Naive thymus-derived CD8-positive, alpha-beta T cell (primary cell): Measurements from ENCODE around the gene AP3B1. TPM values are rescaled to one million over a fixed set of nuclear protein-coding genes. Genes with fewer than 3 reads are reported as not detected.

Experiments used
- ATAC-seq, 2 donors: fragments of 150-1000 bp; cut with Tn5 transposase in 1 of 2; sonication (Bioruptor Pico), chemical (Tn5 transposase) in 1 of 2; 1 replicate in 1 of 2; 2 replicates in 1 of 2; pipeline ENCODE4 v1.10.0; 2021; ENCODE audit warnings: mild to moderate bottlenecking in 2 of 2, moderate library complexity in 2 of 2
- POLR2A ChIA-PET: fragments of 350-600 bp; sonication (Branson Sonifier 250); formaldehyde crosslinking; loops from one replicate; lab custom pipeline; 2021; ENCODE audit warnings: antibody characterized with exemption; lab: Charles Lee
- DNase-seq, 10 donors: peaks; one replicate each; pipeline versions ENCODE4 v3.0.0 to v3.0.0-alpha.2; 2020 to 2022
- H3K27ac Mint-ChIP-seq, 10 donors: one replicate each; pipeline ENCODE4 v1.8.0; 2020 to 2022; ENCODE audit warnings: mild to moderate bottlenecking in 10 of 10, mixed read lengths in 10 of 10, moderate library complexity in 4 of 10, inconsistent platforms in 1 of 10
- H3K27me3 Mint-ChIP-seq, 5 donors: one replicate each; pipeline ENCODE4 v1.8.0; 2021 to 2022; ENCODE audit warnings: mixed read lengths in 5 of 5
- H3K36me3 Mint-ChIP-seq, 3 donors: one replicate each; pipeline ENCODE4 v1.8.0; 2020 to 2022; ENCODE audit warnings: mixed read lengths in 3 of 3, mild to moderate bottlenecking in 2 of 3, inconsistent platforms in 1 of 3
- H3K4me1 Mint-ChIP-seq, 4 donors: one replicate each; pipeline ENCODE4 v1.8.0; 2021 to 2022; ENCODE audit warnings: mixed read lengths in 4 of 4
- H3K4me3 Mint-ChIP-seq, 10 donors: one replicate each; pipeline ENCODE4 v1.8.0; 2020 to 2022; ENCODE audit warnings: mild to moderate bottlenecking in 10 of 10, mixed read lengths in 10 of 10, moderate library complexity in 6 of 10, inconsistent platforms in 1 of 10
- H3K9me3 Mint-ChIP-seq, 9 donors: one replicate each; pipeline ENCODE4 v1.8.0; 2020 to 2022; ENCODE audit warnings: mixed read lengths in 9 of 9, mild to moderate bottlenecking in 3 of 9, inconsistent platforms in 1 of 9, moderate library complexity in 1 of 9
- polyA plus RNA-seq, 3 donors: library from polyadenylated mRNA; unstranded; fragments of 300-500 nt; fragmentation: Illumina TruSeq; gene quantifications; one replicate each; pipeline ENCODE4 v1.2.3, GENCODE V29; 2021
- total RNA-seq, 8 experiments: library from RNA in 2 of 8; stranded (reverse) in 2 of 8; gene quantifications; one replicate each; pipeline ENCODE4 v1.2.3 and lab custom pipeline; 2021 to 2026

The AP3B1 gene
- total RNA-seq: 10 to 100 TPM; 33.1 to 36.4 TPM
- polyA plus RNA-seq: 10 to 100 TPM; 19.8 to 26.2 (median 23.3) TPM
- 82.1 to 98.4 (median 88.7) reads per million in 6 experiments for total RNA-seq (lab: John Stamatoyannopoulos, UW)

- Mint-ChIP-seq H3K4me3 (peak within 1 kb of the TSS; percentile 96 to 100 (median 99)), H3K36me3 (no peaks in the 10 kb centered on the region), H3K4me1 (peaks cover 18 to 52% (median 41%) of the 10 kb centered on the region in 4 donors), H3K27ac (peak within 1 kb of the TSS; percentile 89 to 100 (median 98)), H3K27me3 (no peaks in the 10 kb centered on the region), H3K9me3 (no peaks in the 10 kb centered on the region)
- ATAC-seq (peak; percentile 86 to 89), DNase-seq (peak; percentile 94 to 99 (median 97))
- POLR2A ChIA-PET: interaction anchor here (0.7 to 5.8 kb wide), 7 partner anchors 10 to 802 kb away, joined by 3 to 144 read pairs (median 4); partner anchors contain the start of genes SCAMP1 and WDR41
These were observed at the start of gene AP3B1 for GRCh38 chr5:78294248-78295034. Gene AP3B1 (minus strand): TSS chr5:78294698. CDS start chr5:78294579, 119 bp downstream.

- POLR2A ChIA-PET: no interaction called here
- peaks cover 3 to 15% (median 11%) of the 10 kb centered on the region in 5 donors for H3K27me3 Mint-ChIP-seq
- H3K36me3 Mint-ChIP-seq: peaks cover 0 to 14% (median 7%) of the 10 kb centered on the region in 3 donors
- H3K9me3 Mint-ChIP-seq: peaks cover 0 to 20% (median 13%) of the 10 kb centered on the region in 9 donors
- no peak overlapping the region for H3K27ac Mint-ChIP-seq
- DNase-seq (no peak), ATAC-seq (no peak)
- no peaks in the 10 kb centered on the region for H3K4me1 Mint-ChIP-seq
- H3K4me3 Mint-ChIP-seq: no peak overlapping the region
These were observed 46.9 kb upstream of the AP3B1 start for GRCh38 chr5:78341440-78341839.

- H3K27ac Mint-ChIP-seq: no peak overlapping the region
- no peak overlapping the region for H3K4me3 Mint-ChIP-seq
- peaks cover 0 to 15% (median 7%) of the 10 kb centered on the region in 3 donors for H3K36me3 Mint-ChIP-seq
- peaks cover 3 to 14% (median 8%) of the 10 kb centered on the region in 5 donors for H3K27me3 Mint-ChIP-seq
- ATAC-seq: no peak
- POLR2A ChIA-PET: no interaction called here
- peaks cover 0 to 23% (median 13%) of the 10 kb centered on the region in 9 donors for H3K9me3 Mint-ChIP-seq
- DNase-seq: no peak
- H3K4me1 Mint-ChIP-seq: no peaks in the 10 kb centered on the region
These were observed 45.3 kb upstream of the AP3B1 start for GRCh38 chr5:78339617-78340436.

- Mint-ChIP-seq H3K27ac (peak overlapping the region in 1 of 10 donors; percentile 8), H3K36me3 (peaks cover 0 to 15% (median 7%) of the 10 kb centered on the region in 3 donors), H3K27me3 (peaks cover 0 to 12% (median 5%) of the 10 kb centered on the region in 5 donors), H3K4me1 (no peaks in the 10 kb centered on the region), H3K9me3 (peaks cover 0 to 23% (median 13%) of the 10 kb centered on the region in 9 donors), H3K4me3 (no peak overlapping the region)
- no peak for DNase-seq
- ATAC-seq: no peak
- POLR2A ChIA-PET: no interaction called here
These were observed 42.2 kb upstream of the AP3B1 start for GRCh38 chr5:78336698-78337097.

- no peak for ATAC-seq
- peaks cover 0 to 23% (median 13%) of the 10 kb centered on the region in 9 donors for H3K9me3 Mint-ChIP-seq
- H3K36me3 Mint-ChIP-seq: peaks cover 0 to 15% (median 7%) of the 10 kb centered on the region in 3 donors
- no peak overlapping the region for H3K4me3 Mint-ChIP-seq
- H3K4me1 Mint-ChIP-seq: no peaks in the 10 kb centered on the region
- POLR2A ChIA-PET: no interaction called here
- H3K27ac Mint-ChIP-seq: no peak overlapping the region
- peaks cover 0 to 12% (median 7%) of the 10 kb centered on the region in 5 donors for H3K27me3 Mint-ChIP-seq
- DNase-seq: no peak
These were observed 41.5 kb upstream of the AP3B1 start for GRCh38 chr5:78335976-78336375.

GRCh38 chr5:78334811-78335210, 40.3 kb upstream of the AP3B1 start:
- Mint-ChIP-seq H3K4me1 (no peaks in the 10 kb centered on the region), H3K27ac (no peak overlapping the region), H3K36me3 (peaks cover 0 to 15% (median 7%) of the 10 kb centered on the region in 3 donors), H3K27me3 (peaks cover 0 to 12% (median 7%) of the 10 kb centered on the region in 5 donors), H3K9me3 (peaks cover 0 to 23% (median 13%) of the 10 kb centered on the region in 9 donors), H3K4me3 (no peak overlapping the region)
- DNase-seq (no peak), ATAC-seq (no peak)
- POLR2A ChIA-PET: no interaction called here

GRCh38 chr5:78331523-78332080, 37.1 kb upstream of the AP3B1 start:
- Mint-ChIP-seq H3K4me3 (no peak overlapping the region), H3K4me1 (no peaks in the 10 kb centered on the region), H3K36me3 (peaks cover 0 to 2% (median 0%) of the 10 kb centered on the region in 3 donors), H3K27me3 (peaks cover 0 to 10% (median 7%) of the 10 kb centered on the region in 5 donors), H3K27ac (no peak overlapping the region), H3K9me3 (peaks cover 0 to 5% (median 2%) of the 10 kb centered on the region in 9 donors)
- ATAC-seq (no peak), DNase-seq (no peak)
- POLR2A ChIA-PET: interaction anchor here (0.9 kb wide), 1 partner anchor 37 kb away, joined by 3 read pairs; the partner anchor contains the start of gene AP3B1

GRCh38 chr5:78328585-78329173, 34.2 kb upstream of the AP3B1 start:
- no peaks in the 10 kb centered on the region for H3K9me3 Mint-ChIP-seq
- ATAC-seq (no peak), DNase-seq (no peak)
- no peaks in the 10 kb centered on the region for H3K36me3 Mint-ChIP-seq
- no peak overlapping the region for H3K4me3 Mint-ChIP-seq
- POLR2A ChIA-PET: no interaction called here
- peaks cover 0 to 15% (median 9%) of the 10 kb centered on the region in 5 donors for H3K27me3 Mint-ChIP-seq
- no peak overlapping the region for H3K27ac Mint-ChIP-seq
- H3K4me1 Mint-ChIP-seq: no peaks in the 10 kb centered on the region

- H3K36me3 Mint-ChIP-seq: no peaks in the 10 kb centered on the region
- H3K9me3 Mint-ChIP-seq: no peaks in the 10 kb centered on the region
- peaks cover 0 to 15% (median 9%) of the 10 kb centered on the region in 5 donors for H3K27me3 Mint-ChIP-seq
- no peak for ATAC-seq
- DNase-seq: no peak
- POLR2A ChIA-PET: no interaction called here
- no peaks in the 10 kb centered on the region for H3K4me1 Mint-ChIP-seq
- no peak overlapping the region for H3K4me3 Mint-ChIP-seq
- H3K27ac Mint-ChIP-seq: peak overlapping the region in 1 of 10 donors; percentile 68
These were observed 33.4 kb upstream of the AP3B1 start for GRCh38 chr5:78327761-78328510.

- no peaks in the 10 kb centered on the region for H3K36me3 Mint-ChIP-seq
- H3K4me3 Mint-ChIP-seq: no peak overlapping the region
- peaks cover 0 to 15% (median 9%) of the 10 kb centered on the region in 5 donors for H3K27me3 Mint-ChIP-seq
- no peak for DNase-seq
- no peaks in the 10 kb centered on the region for H3K9me3 Mint-ChIP-seq
- H3K4me1 Mint-ChIP-seq: no peaks in the 10 kb centered on the region
- no peak overlapping the region for H3K27ac Mint-ChIP-seq
- POLR2A ChIA-PET: no interaction called here
- ATAC-seq: no peak
These were observed 32.4 kb upstream of the AP3B1 start for GRCh38 chr5:78326930-78327329.

- POLR2A ChIA-PET: no interaction called here
- no peak overlapping the region for H3K27ac Mint-ChIP-seq
- peaks cover 2 to 10% (median 7%) of the 10 kb centered on the region in 5 donors for H3K27me3 Mint-ChIP-seq
- H3K4me3 Mint-ChIP-seq: no peak overlapping the region
- no peak for DNase-seq
- H3K9me3 Mint-ChIP-seq: no peaks in the 10 kb centered on the region
- H3K36me3 Mint-ChIP-seq: no peaks in the 10 kb centered on the region
- no peaks in the 10 kb centered on the region for H3K4me1 Mint-ChIP-seq
- ATAC-seq: no peak
These were observed 28.7 kb upstream of the AP3B1 start for GRCh38 chr5:78323241-78323640.
